ENCODE measurements around the gene RAD52.

DNA sequence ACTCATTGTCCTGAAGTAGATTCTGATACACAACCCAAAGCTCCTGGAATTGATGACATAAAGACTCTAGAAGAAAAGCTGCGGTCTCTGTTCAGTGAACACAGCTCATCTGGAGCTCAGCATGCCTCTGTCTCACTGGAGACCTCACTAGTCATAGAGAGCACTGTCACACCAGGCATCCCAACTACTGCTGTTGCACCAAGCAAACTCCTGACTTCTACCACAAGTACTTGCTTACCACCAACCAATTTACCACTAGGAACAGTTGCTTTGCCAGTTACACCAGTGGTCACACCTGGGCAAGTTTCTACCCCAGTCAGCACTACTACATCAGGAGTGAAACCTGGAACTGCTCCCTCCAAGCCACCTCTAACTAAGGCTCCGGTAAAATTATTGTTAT lies 63.8 kb downstream of the RAD52 start:
- TF ChIP-seq, protein P1, sequence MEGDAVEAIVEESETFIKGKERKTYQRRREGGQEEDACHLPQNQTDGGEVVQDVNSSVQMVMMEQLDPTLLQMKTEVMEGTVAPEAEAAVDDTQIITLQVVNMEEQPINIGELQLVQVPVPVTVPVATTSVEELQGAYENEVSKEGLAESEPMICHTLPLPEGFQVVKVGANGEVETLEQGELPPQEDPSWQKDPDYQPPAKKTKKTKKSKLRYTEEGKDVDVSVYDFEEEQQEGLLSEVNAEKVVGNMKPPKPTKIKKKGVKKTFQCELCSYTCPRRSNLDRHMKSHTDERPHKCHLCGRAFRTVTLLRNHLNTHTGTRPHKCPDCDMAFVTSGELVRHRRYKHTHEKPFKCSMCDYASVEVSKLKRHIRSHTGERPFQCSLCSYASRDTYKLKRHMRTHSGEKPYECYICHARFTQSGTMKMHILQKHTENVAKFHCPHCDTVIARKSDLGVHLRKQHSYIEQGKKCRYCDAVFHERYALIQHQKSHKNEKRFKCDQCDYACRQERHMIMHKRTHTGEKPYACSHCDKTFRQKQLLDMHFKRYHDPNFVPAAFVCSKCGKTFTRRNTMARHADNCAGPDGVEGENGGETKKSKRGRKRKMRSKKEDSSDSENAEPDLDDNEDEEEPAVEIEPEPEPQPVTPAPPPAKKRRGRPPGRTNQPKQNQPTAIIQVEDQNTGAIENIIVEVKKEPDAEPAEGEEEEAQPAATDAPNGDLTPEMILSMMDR (IDR thresholded peaks at IDR 0.05), result no peak
- TF ChIP-seq POLR2AphosphoS5 (IDR thresholded peaks at IDR 0.05), result no peak

Data from prostate gland (tissue), 2 donors.